ENCODE data around the gene ITGA8. TPM values are rescaled to one million over a fixed set of nuclear protein-coding genes. Genes with fewer than 3 reads are reported as not detected.

Gene ITGA8
- total RNA-seq, 2 donors from 2014 or later: 2.1 to 3.5 TPM

DNA sequence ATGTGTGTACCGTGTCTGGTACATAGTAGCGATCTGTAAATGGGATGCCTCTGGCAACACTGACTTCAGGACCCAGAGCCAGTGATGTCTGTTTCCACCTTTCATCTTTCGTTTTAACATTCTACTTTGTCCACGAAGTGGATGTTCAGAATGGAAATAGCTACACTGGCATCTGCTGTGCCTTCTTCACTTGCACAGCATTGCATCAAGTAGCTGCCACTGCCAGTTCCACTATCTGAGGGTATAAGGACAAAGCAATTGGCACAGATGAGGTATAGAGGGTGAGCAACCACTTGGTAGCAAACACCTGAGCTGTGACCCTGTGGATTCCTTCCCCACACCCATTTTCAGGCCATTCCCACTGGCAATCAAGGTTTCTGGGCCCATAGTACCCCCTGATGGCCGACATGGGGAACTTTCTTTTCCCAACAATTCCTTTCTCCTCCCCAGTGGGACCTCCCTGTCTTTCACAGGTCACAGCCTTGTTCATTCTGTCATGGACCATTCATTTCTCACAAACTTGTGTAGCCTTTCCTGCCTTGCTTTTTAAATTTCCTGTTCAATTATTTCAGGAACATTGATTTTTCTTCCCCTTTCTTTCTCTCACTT is 4.0 kb downstream of the ITGA8 start:
- no peak overlapping the region for H3K4me3 ChIP-seq
- no peak for DNase-seq
- intact Hi-C loops (cut with DNase I): loop anchor here (10.0 kb wide), 1 partner anchor 131 kb away; no protein-coding TSS in a partner anchor

DNA sequence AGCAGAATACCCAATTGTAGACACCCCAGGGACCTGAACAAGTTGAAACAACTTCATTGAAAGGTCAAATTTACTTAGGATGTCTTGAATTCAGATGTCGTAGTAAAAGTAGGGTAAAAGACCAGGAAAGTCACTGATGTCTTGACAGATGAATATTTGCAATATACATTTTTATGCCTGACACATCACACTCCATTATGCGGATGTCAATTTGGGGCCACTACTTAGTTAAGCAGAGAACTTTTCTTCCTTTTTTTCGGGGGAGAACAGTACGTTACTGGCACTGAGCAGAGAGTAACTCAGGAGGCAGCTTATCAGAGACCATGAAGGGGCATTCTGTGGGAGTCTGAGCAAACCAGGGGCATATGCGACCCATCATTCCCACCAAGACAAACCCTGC is 4.9 kb downstream of the ITGA8 start:
- Histone ChIP-seq H3K36me3 (no peaks in the 10 kb centered on the region), H3K4me3 (no peak overlapping the region), H3K9me3 (no peaks in the 10 kb centered on the region)

More for the DNA sequence above, 4.0 kb downstream of the ITGA8 start:
- TF ChIP-seq, protein P1, sequence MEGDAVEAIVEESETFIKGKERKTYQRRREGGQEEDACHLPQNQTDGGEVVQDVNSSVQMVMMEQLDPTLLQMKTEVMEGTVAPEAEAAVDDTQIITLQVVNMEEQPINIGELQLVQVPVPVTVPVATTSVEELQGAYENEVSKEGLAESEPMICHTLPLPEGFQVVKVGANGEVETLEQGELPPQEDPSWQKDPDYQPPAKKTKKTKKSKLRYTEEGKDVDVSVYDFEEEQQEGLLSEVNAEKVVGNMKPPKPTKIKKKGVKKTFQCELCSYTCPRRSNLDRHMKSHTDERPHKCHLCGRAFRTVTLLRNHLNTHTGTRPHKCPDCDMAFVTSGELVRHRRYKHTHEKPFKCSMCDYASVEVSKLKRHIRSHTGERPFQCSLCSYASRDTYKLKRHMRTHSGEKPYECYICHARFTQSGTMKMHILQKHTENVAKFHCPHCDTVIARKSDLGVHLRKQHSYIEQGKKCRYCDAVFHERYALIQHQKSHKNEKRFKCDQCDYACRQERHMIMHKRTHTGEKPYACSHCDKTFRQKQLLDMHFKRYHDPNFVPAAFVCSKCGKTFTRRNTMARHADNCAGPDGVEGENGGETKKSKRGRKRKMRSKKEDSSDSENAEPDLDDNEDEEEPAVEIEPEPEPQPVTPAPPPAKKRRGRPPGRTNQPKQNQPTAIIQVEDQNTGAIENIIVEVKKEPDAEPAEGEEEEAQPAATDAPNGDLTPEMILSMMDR (IDR thresholded peaks at IDR 0.05): peak; percentile 29
- Histone ChIP-seq H3K36me3 (no peaks in the 10 kb centered on the region), H3K4me1 (no peaks in the 10 kb centered on the region), H3K9me3 (no peaks in the 10 kb centered on the region), H3K9ac (ENCODE audit: low read depth in 2 of 2, low read length in 2 of 2) (no peak overlapping the region), H3K27ac (no peak overlapping the region), H3K27me3 (peaks cover 17% of the 10 kb centered on the region)

DNA sequence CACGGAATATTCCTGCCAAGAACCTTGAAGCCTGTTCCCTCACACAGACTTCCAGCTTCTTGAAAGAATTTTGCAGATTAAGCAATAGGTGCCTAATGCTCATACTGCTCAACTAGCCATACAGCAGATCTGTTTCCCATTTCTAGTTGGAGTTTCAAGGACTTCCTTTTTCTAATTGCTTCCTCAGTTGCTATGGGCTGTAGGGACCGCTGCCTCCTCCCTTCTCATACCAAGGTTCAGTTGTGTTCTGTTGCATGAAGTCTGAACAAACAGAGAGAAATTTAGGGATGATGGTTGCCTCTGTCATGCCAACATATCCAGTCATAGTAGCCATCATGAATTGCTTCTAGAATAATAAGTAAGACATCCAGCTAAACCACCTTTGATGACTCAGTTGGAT is 6.8 kb downstream of the ITGA8 start:
- no peak for DNase-seq
- Histone ChIP-seq H3K27ac (no peak overlapping the region), H3K9ac (ENCODE audit: low read depth in 2 of 2, low read length in 2 of 2) (no peak overlapping the region), H3K4me1 (no peaks in the 10 kb centered on the region), H3K4me3 (no peak overlapping the region), H3K36me3 (no peaks in the 10 kb centered on the region), H3K27me3 (no peaks in the 10 kb centered on the region), H3K9me3 (no peaks in the 10 kb centered on the region)
- TF ChIP-seq, protein P1 (IDR thresholded peaks at IDR 0.05): no peak
- intact Hi-C loops (cut with DNase I): loop anchor here (10.0 kb wide), 1 partner anchor 128 kb away; no protein-coding TSS in a partner anchor

More for the DNA sequence above, 4.9 kb downstream of the ITGA8 start:
- no peaks in the 10 kb centered on the region for H3K4me1 ChIP-seq
- intact Hi-C loops (cut with DNase I): loop anchor here (10.0 kb wide), 1 partner anchor 130 kb away; no protein-coding TSS in a partner anchor
- H3K27me3 ChIP-seq: peaks cover 14% of the 10 kb centered on the region
- no peak overlapping the region for H3K27ac ChIP-seq
- no peak overlapping the region for H3K9ac ChIP-seq (ENCODE audit: low read depth in 2 of 2, low read length in 2 of 2)
- no peak for DNase-seq
- TF ChIP-seq, protein P1 (IDR thresholded peaks at IDR 0.05): no peak

DNA sequence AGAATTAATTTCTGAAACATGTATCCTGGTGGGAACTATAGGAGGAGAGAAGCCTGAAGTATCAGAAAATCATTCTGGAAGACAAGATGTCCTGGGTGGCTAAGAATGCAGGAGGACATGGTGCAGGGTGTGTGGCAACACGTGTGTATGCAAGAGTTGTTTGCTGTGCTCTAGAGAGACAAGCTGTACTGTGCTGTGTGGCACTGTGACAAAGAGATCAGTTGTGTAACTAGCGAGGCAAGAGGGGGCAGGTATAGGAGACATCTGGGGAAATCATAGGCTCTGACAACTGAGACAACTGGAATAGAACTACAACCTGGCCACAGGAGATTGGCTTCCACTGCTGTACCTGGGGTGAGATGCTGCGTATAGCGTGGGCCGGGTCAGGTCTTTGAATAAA is 9.3 kb downstream of the ITGA8 start:
- Histone ChIP-seq H3K4me3 (no peak overlapping the region), H3K36me3 (no peaks in the 10 kb centered on the region), H3K9ac (ENCODE audit: low read depth in 2 of 2, low read length in 2 of 2) (no peak overlapping the region), H3K27me3 (no peaks in the 10 kb centered on the region), H3K9me3 (no peaks in the 10 kb centered on the region), H3K4me1 (no peaks in the 10 kb centered on the region), H3K27ac (no peak overlapping the region)
- DNase-seq: no peak
- TF ChIP-seq, protein P1 (IDR thresholded peaks at IDR 0.05): no peak
- intact Hi-C loops (cut with DNase I): loop anchor here (10.0 kb wide), 1 partner anchor 126 kb away; no protein-coding TSS in a partner anchor

DNA sequence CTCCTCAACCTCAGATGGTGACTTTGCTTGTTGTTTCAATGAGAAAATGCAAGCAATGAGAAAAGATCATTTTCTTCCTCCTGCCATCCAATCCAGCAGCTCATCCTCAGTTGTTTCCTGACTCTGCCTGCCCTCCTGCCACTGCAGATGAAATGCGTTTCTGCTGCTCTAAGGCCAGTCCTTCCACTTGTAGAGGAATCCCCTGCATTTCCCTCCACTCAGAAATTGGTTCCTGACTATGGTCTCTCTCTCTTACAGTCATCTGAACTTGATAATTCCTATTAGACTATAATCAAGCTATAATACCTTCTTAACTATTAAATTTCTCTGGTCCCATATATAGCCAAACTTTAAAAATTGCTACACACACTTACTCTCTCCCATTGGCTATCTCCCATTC is 14.4 kb downstream of the ITGA8 start:
- Histone ChIP-seq H3K27ac (no peak overlapping the region), H3K4me1 (no peaks in the 10 kb centered on the region), H3K36me3 (no peaks in the 10 kb centered on the region), H3K9ac (ENCODE audit: low read depth in 2 of 2, low read length in 2 of 2) (no peak overlapping the region), H3K4me3 (no peak overlapping the region), H3K9me3 (no peaks in the 10 kb centered on the region), H3K27me3 (no peaks in the 10 kb centered on the region)
- intact Hi-C loops (cut with DNase I): no loop called here
- TF ChIP-seq, protein P1 (IDR thresholded peaks at IDR 0.05): no peak
- DNase-seq: no peak
